Measurements from ENCODE around the gene AP2A2. TPM values are rescaled to one million over a fixed set of nuclear protein-coding genes. Genes with fewer than 3 reads are reported as not detected.
A peak's percentile ranks its signal among the peaks of the same experiment; 100 is the strongest.

The AP2A2 gene
- total RNA-seq, 1 experiment from 2014 or later: 47.1 TPM

DNA sequence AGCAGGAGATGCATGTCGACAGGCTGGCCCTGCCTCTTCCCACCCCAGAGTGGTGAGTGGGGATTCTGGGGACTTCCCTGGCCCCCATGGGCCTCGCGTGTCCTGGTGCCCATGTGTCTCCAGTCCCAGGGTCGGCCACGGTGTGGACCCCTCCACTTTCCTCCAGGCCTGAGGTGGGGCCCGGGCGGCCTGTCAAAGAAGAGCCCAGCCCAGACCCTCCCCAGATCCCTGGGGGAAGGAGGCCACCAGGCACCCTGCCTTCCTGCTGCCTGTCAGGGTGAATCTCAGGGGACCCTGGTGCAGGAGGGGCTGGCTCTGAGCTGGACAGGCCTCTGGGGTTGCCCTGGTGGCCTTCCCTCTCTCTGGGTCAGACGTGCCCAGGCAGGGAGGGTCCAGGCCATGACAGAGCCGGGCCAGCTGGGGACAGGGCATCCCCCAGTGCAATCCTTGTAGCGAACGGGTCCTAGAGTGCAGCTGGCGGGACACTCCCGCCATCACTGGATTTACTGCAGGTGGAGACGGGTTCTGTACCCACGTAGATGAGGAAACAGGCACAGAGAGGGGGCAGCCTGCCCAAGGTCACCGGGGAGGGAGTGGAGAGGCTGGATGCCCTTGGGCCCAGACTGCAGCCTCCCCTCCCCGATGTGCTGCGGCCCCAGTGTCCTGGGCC is 124.4 kb downstream of the AP2A2 start:
- Mint-ChIP-seq H3K4me3 (no peak overlapping the region), H3K9me3 (peaks cover 3% of the 10 kb centered on the region), H3K36me3 (no peaks in the 10 kb centered on the region), H3K4me1 (no peaks in the 10 kb centered on the region), H3K27me3 (ENCODE audit: low read depth) (peaks cover 3% of the 10 kb centered on the region; the same call in 1 of the 2 replicates), H3K27ac (no peak overlapping the region)
- DNase-seq (ENCODE audit: low spot score) (peak; percentile 12), ATAC-seq (no peak)
- TF ChIP-seq, protein P1, sequence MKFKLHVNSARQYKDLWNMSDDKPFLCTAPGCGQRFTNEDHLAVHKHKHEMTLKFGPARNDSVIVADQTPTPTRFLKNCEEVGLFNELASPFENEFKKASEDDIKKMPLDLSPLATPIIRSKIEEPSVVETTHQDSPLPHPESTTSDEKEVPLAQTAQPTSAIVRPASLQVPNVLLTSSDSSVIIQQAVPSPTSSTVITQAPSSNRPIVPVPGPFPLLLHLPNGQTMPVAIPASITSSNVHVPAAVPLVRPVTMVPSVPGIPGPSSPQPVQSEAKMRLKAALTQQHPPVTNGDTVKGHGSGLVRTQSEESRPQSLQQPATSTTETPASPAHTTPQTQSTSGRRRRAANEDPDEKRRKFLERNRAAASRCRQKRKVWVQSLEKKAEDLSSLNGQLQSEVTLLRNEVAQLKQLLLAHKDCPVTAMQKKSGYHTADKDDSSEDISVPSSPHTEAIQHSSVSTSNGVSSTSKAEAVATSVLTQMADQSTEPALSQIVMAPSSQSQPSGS (CRISPR knock-in tag; IDR thresholded peaks at IDR 0.05; ENCODE audit: borderline replicate concordance, low read depth): no peak
- TF ChIP-seq CREB1 (CRISPR knock-in tag; IDR thresholded peaks at IDR 0.05) (no peak), RELA (CRISPR knock-in tag; IDR thresholded peaks at IDR 0.05; ENCODE audit: borderline replicate concordance) (no peak), ZNF232 (CRISPR knock-in tag; IDR thresholded peaks at IDR 0.05) (no peak), CBFB (CRISPR knock-in tag; IDR thresholded peaks at IDR 0.05; ENCODE audit: low read depth) (no peak), FOXP1 (CRISPR knock-in tag; IDR thresholded peaks at IDR 0.05; ENCODE audit: borderline replicate concordance) (no peak), HMGA2 (CRISPR knock-in tag; IDR thresholded peaks at IDR 0.05) (no peak), FOXK1 (CRISPR knock-in tag; IDR thresholded peaks at IDR 0.05) (no peak), ZNF423 (CRISPR knock-in tag; IDR thresholded peaks at IDR 0.05) (no peak), ZNF121 (CRISPR knock-in tag; IDR thresholded peaks at IDR 0.05) (no peak)
- TF ChIP-seq, protein P2, sequence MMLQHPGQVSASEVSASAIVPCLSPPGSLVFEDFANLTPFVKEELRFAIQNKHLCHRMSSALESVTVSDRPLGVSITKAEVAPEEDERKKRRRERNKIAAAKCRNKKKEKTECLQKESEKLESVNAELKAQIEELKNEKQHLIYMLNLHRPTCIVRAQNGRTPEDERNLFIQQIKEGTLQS (CRISPR knock-in tag; conservative IDR thresholded peaks at IDR 0.05): no peak
- TF ChIP-seq, protein P3, sequence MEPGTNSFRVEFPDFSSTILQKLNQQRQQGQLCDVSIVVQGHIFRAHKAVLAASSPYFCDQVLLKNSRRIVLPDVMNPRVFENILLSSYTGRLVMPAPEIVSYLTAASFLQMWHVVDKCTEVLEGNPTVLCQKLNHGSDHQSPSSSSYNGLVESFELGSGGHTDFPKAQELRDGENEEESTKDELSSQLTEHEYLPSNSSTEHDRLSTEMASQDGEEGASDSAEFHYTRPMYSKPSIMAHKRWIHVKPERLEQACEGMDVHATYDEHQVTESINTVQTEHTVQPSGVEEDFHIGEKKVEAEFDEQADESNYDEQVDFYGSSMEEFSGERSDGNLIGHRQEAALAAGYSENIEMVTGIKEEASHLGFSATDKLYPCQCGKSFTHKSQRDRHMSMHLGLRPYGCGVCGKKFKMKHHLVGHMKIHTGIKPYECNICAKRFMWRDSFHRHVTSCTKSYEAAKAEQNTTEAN (CRISPR knock-in tag; IDR thresholded peaks at IDR 0.05): no peak
- TF ChIP-seq, protein P4, sequence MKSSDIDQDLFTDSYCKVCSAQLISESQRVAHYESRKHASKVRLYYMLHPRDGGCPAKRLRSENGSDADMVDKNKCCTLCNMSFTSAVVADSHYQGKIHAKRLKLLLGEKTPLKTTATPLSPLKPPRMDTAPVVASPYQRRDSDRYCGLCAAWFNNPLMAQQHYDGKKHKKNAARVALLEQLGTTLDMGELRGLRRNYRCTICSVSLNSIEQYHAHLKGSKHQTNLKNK (CRISPR knock-in tag; IDR thresholded peaks at IDR 0.05): no peak
- POLR2A ChIA-PET: no interaction called here
- CTCF ChIA-PET: interaction anchor here (0.7 to 2.1 kb wide), 15 partner anchors 8 to 206 kb away, joined by 3 to 18 read pairs (median 5); partner anchors contain the start of genes AP2A2, CHID1 and MUC2

DNA sequence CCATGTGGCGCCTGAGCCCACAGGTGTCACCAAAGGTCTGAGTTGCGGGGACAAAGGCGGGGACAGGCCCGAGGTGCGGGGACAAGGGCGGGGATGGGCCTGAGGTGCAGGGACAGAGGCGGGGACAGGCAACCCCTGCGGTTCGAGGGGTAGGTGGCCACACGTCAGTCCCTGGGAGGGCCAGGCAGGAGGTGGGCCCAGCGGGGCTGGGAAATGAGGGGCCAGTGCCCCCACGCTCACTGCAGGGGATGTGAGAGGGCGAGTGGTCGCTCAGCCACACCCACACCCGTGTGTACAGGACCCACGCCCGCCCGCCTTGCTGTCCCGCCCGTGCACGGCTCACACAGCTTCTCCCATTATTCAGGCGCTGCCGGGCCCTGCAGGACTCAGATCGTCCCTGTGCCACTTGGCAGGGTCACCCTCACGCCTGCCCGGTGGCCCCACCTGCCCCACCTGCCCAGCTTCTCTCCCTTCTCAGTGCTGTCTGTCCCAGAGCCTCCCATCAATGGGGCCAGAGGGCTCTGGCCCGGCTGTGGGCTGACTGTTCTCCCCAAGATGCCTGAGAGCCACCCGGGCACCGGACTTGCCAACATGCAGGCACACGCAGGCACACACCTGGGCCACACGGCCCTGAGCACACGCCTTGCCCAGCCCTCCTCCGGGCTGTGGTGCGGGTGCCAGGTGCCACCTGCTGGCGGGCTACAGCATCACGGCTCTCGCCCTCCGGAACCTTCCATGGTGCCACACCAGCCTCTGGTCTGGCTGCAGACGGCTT is 125.1 kb downstream of the AP2A2 start:
- ATAC-seq (peak; percentile 95), DNase-seq (ENCODE audit: low spot score) (peak; percentile 85)
- Mint-ChIP-seq H3K36me3 (no peaks in the 10 kb centered on the region), H3K4me3 (no peak overlapping the region), H3K27me3 (ENCODE audit: low read depth) (peaks cover 3% of the 10 kb centered on the region; the same call in 1 of the 2 replicates), H3K27ac (no peak overlapping the region), H3K4me1 (no peaks in the 10 kb centered on the region), H3K9me3 (no peaks in the 10 kb centered on the region)
- POLR2A ChIA-PET: interaction anchor here (0.5 kb wide), 1 partner anchor 614 kb away, joined by 3 read pairs; no protein-coding TSS in a partner anchor
- CTCF ChIA-PET: interaction anchor here (0.6 to 2.1 kb wide), 37 partner anchors 8 to 495 kb away, joined by 3 to 18 read pairs (median 4); partner anchors contain the start of genes AP2A2, CHID1, MUC2 and MUC6
- TF ChIP-seq TP53 (CRISPR knock-in tag; IDR thresholded peaks at IDR 0.05): no peak
- TF ChIP-seq, protein P5, sequence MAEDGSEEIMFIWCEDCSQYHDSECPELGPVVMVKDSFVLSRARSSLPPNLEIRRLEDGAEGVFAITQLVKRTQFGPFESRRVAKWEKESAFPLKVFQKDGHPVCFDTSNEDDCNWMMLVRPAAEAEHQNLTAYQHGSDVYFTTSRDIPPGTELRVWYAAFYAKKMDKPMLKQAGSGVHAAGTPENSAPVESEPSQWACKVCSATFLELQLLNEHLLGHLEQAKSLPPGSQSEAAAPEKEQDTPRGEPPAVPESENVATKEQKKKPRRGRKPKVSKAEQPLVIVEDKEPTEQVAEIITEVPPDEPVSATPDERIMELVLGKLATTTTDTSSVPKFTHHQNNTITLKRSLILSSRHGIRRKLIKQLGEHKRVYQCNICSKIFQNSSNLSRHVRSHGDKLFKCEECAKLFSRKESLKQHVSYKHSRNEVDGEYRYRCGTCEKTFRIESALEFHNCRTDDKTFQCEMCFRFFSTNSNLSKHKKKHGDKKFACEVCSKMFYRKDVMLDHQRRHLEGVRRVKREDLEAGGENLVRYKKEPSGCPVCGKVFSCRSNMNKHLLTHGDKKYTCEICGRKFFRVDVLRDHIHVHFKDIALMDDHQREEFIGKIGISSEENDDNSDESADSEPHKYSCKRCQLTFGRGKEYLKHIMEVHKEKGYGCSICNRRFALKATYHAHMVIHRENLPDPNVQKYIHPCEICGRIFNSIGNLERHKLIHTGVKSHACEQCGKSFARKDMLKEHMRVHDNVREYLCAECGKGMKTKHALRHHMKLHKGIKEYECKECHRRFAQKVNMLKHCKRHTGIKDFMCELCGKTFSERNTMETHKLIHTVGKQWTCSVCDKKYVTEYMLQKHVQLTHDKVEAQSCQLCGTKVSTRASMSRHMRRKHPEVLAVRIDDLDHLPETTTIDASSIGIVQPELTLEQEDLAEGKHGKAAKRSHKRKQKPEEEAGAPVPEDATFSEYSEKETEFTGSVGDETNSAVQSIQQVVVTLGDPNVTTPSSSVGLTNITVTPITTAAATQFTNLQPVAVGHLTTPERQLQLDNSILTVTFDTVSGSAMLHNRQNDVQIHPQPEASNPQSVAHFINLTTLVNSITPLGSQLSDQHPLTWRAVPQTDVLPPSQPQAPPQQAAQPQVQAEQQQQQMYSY (CRISPR knock-in tag; IDR thresholded peaks at IDR 0.05): 0 out of 2 replicates have a peak, but pooled peaks have one; percentile 19
- TF ChIP-seq, protein P6, sequence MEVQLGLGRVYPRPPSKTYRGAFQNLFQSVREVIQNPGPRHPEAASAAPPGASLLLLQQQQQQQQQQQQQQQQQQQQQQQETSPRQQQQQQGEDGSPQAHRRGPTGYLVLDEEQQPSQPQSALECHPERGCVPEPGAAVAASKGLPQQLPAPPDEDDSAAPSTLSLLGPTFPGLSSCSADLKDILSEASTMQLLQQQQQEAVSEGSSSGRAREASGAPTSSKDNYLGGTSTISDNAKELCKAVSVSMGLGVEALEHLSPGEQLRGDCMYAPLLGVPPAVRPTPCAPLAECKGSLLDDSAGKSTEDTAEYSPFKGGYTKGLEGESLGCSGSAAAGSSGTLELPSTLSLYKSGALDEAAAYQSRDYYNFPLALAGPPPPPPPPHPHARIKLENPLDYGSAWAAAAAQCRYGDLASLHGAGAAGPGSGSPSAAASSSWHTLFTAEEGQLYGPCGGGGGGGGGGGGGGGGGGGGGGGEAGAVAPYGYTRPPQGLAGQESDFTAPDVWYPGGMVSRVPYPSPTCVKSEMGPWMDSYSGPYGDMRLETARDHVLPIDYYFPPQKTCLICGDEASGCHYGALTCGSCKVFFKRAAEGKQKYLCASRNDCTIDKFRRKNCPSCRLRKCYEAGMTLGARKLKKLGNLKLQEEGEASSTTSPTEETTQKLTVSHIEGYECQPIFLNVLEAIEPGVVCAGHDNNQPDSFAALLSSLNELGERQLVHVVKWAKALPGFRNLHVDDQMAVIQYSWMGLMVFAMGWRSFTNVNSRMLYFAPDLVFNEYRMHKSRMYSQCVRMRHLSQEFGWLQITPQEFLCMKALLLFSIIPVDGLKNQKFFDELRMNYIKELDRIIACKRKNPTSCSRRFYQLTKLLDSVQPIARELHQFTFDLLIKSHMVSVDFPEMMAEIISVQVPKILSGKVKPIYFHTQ (CRISPR knock-in tag; IDR thresholded peaks at IDR 0.05): no peak
- 0 out of 2 replicates have a peak, but pooled peaks have one; percentile 30 for TF ChIP-seq FOXK1 (CRISPR knock-in tag; IDR thresholded peaks at IDR 0.05)
- TF ChIP-seq ZNF416 (CRISPR knock-in tag; IDR thresholded peaks at IDR 0.05): no peak
- TF ChIP-seq, protein P7, sequence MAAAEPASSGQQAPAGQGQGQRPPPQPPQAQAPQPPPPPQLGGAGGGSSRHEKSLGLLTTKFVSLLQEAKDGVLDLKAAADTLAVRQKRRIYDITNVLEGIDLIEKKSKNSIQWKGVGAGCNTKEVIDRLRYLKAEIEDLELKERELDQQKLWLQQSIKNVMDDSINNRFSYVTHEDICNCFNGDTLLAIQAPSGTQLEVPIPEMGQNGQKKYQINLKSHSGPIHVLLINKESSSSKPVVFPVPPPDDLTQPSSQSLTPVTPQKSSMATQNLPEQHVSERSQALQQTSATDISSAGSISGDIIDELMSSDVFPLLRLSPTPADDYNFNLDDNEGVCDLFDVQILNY (CRISPR knock-in tag; IDR thresholded peaks at IDR 0.05): no peak
- no peak for TF ChIP-seq ESRRA (CRISPR knock-in tag; IDR thresholded peaks at IDR 0.05; ENCODE audit: borderline replicate concordance)
- no peak for TF ChIP-seq JUN (CRISPR knock-in tag; IDR thresholded peaks at IDR 0.05)
- TF ChIP-seq RELA (CRISPR knock-in tag; IDR thresholded peaks at IDR 0.05; ENCODE audit: borderline replicate concordance): 0 out of 2 replicates have a peak, but pooled peaks have one; percentile 44

All from WTC11 (cell line).